Measurements from ENCODE around the gene ZNRD2.

GRCh38 chr11:65578134-65578533, 7.9 kb downstream of the ZNRD2 start:
- TF ChIP-seq REST (IDR thresholded peaks at IDR 0.05; ENCODE audit: insufficient read depth in 1 of 2, low read depth in 2 of 2, low read length in 1 of 2), result no peak
- no peak for TF ChIP-seq CTCF (IDR thresholded peaks at IDR 0.05)
- no peak for TF ChIP-seq POLR2AphosphoS5 (IDR thresholded peaks at IDR 0.05; ENCODE audit: low read depth, low read length)
